GM18861 (cell line): Measurements from ENCODE around the gene MTCL1.

Experiments
- ATAC-seq: cut with Tn5 transposase; IDR thresholded peaks from one replicate; pipeline ENCODE4 v1.9.1; 2021; ENCODE audit not compliant: unreplicated experiment

Gene MTCL1

GRCh38 chr18:8705238-8705960 lies at the start of gene MTCL1:
MTCL1 (plus strand) TSS chr18:8705556; CDS start chr18:8705661, 105 bp downstream.
- ATAC-seq, result peak; percentile 34

GRCh38 chr18:8656232-8656631 lies 49.1 kb upstream of the MTCL1 start:
- ATAC-seq, result no peak

- ATAC-seq, result no peak
These were observed 48.1 kb upstream of the MTCL1 start for GRCh38 chr18:8657050-8657820.

GRCh38 chr18:8657873-8658470 lies 47.4 kb upstream of the MTCL1 start:
- no peak for ATAC-seq

GRCh38 chr18:8658858-8659485 lies 46.4 kb upstream of the MTCL1 start:
- no peak for ATAC-seq

- no peak for ATAC-seq
These were observed 45.6 kb upstream of the MTCL1 start for GRCh38 chr18:8659609-8660242.

- ATAC-seq, result no peak
These were observed 45.0 kb upstream of the MTCL1 start for GRCh38 chr18:8660316-8660715.

- ATAC-seq, result no peak
These were observed 43.4 kb upstream of the MTCL1 start for GRCh38 chr18:8661754-8662559.

GRCh38 chr18:8662560-8663255 lies 42.6 kb upstream of the MTCL1 start:
- ATAC-seq, result no peak

- no peak for ATAC-seq
These were observed 37.5 kb upstream of the MTCL1 start for GRCh38 chr18:8667846-8668245.

GRCh38 chr18:8668381-8668780 lies 37.0 kb upstream of the MTCL1 start:
- ATAC-seq, result no peak

- ATAC-seq, result no peak
These were observed 35.8 kb upstream of the MTCL1 start for GRCh38 chr18:8669571-8669970.

GRCh38 chr18:8673256-8674209 lies 31.8 kb upstream of the MTCL1 start:
- peak; percentile 81 for ATAC-seq

GRCh38 chr18:8675057-8675456 lies 30.3 kb upstream of the MTCL1 start:
- no peak for ATAC-seq

- no peak for ATAC-seq
These were observed 24.2 kb upstream of the MTCL1 start for GRCh38 chr18:8681196-8681595.

GRCh38 chr18:8684577-8684976 lies 20.8 kb upstream of the MTCL1 start:
- ATAC-seq, result no peak

GRCh38 chr18:8685141-8685913 lies 20.0 kb upstream of the MTCL1 start:
- ATAC-seq, result no peak

- ATAC-seq, result no peak
These were observed 19.5 kb upstream of the MTCL1 start for GRCh38 chr18:8685914-8686216.
